Measurements from ENCODE around the gene EFNA4. TPM values are rescaled to one million over a fixed set of nuclear protein-coding genes. Genes with fewer than 3 reads are reported as not detected.

Gene EFNA4
- total and polyA plus RNA-seq, 9 of the 15 experiments (the other 6 are each of a cell fraction or from before 2014, with no cell fraction given), result 0.68 to 7.4 (median 6.1) TPM

DNA sequence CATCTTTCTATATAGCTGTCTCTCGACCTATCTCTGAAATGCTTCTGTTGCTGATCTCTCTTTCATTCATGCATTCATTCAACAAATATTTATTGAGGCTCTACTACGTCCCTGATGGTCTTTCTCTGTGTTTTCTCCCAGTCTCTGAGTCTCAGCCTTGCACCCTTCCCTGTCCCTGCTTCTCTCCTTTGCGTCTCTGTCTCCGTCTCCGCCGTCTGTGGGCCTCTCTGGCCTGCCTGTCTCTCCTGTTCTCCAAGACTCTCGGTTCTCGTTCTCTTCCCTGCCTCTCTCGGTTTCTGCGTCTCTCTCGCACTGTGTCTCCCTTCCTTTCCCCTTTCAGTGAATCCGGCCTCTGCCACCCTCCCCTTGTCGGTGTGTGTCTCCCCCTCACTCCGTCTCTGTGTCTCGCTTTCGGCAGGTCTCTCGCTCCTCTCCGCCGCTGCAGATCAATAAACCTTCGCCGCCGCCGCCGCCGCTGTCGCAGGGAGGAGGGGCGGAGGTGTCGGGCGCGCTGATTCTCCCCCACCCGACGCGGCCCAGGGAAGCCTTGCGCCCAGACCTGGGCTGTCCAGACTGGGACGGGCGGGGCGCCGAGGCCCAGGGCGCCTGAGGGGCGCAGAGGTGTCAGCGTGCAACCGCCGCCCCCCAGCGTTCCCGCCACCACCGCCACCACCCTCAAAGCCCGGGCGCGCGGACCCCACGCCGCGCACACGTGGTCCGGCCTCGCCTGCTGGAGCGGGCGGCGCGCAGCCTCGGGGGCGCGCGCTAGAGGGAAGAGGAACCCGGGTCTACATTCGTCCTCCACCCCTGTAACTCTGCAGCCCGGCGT, 18.1 kb downstream of the EFNA4 start:
- WGBS (ENCODE audit: insufficient coverage, low coverage, missing lambda C conversion rate), result 24% methylated on average over 26 of the region's 68 CpGs
- H4K20me1 ChIP-seq (replicated peaks; ENCODE audit: control insufficient read depth, insufficient read depth, low read length), result peaks cover 26% of the 10 kb centered on the region
- in situ Hi-C loops (cut with MboI), result no loop called here
- peak overlapping the region; percentile 39 for H3K4me2 ChIP-seq (ENCODE audit: insufficient read depth, low read length)
- DNase-seq (ENCODE audit: extremely low read depth in 1 of 4, low spot score in 3 of 4) (peak in 1 of 4 experiments; percentile 34), ATAC-seq (no peak), FAIRE-seq (peak; percentile 42)
- ChIA-PET CTCF (ENCODE audit: low intra/inter-chr PET ratio) (interaction anchor here (9.0 kb wide), 1 partner anchor 19 kb away, joined by 153 read pairs; the partner anchor contains the start of gene EFNA4), POLR2A (interaction anchor here (0.7 to 1.0 kb wide), 2 partner anchors 17 to 108 kb away, joined by 3 read pairs; no protein-coding TSS in a partner anchor)
- H3K4me3 ChIP-seq, result no peak overlapping the region
- intact Hi-C loops (cut with micrococcal nuclease), result loop anchor here (5.0 kb wide), 2 partner anchors 34 to 119 kb away; partner anchors contain the start of gene PYGO2
- no TSS peak for BruUV-seq (replicated peaks)
- H3K9ac ChIP-seq (ENCODE audit: insufficient read depth in 1 of 2, low read depth in 2 of 2, low read length in 2 of 2), result peak overlapping the region; percentile 8 to 81; a peak in 3 of 4 replicates
- peak overlapping the region; percentile 66 for H2AFZ ChIP-seq (ENCODE audit: low read depth, low read length)
- peaks cover 3 to 8% of the 10 kb centered on the region in 2 experiments; a peak in 2 of 5 replicates for H3K27me3 ChIP-seq (ENCODE audit: control insufficient read depth in 2 of 2, insufficient read depth in 2 of 2, low read length in 2 of 2)
- H3K79me2 ChIP-seq (ENCODE audit: control insufficient read depth, insufficient read depth, low read length), result peaks cover 7% of the 10 kb centered on the region; the same call in 2 of the 3 replicates
- peaks cover 6% of the 10 kb centered on the region for H3K9me1 ChIP-seq (ENCODE audit: control insufficient read depth, insufficient read depth, low read length)
- H3K4me1 ChIP-seq (replicated peaks in 1 of 2; ENCODE audit: control insufficient read depth in 2 of 2, insufficient read depth in 2 of 2, low read length in 2 of 2), result peaks cover 47 to 91% of the 10 kb centered on the region in 2 experiments
- no peaks in the 10 kb centered on the region for H3K9me3 ChIP-seq (replicated peaks; ENCODE audit: control insufficient read depth, insufficient read depth, low read depth, low read length)
- H3K36me3 ChIP-seq (ENCODE audit: control insufficient read depth, insufficient read depth, low read length), result peaks cover 5% of the 10 kb centered on the region; the same call in 1 of the 3 replicates
- no peak overlapping the region for H3K27ac ChIP-seq (ENCODE audit: extremely low read depth, low read depth, low read length)
- TF ChIP-seq HDGF (IDR thresholded peaks at IDR 0.05), result 0 out of 2 replicates have a peak, but pooled peaks have one; percentile 64
- TF ChIP-seq POLR3G (IDR thresholded peaks at IDR 0.05; ENCODE audit: extremely low read depth, insufficient read length, insufficient replicate concordance), result no peak
- TF ChIP-seq, protein P1, sequence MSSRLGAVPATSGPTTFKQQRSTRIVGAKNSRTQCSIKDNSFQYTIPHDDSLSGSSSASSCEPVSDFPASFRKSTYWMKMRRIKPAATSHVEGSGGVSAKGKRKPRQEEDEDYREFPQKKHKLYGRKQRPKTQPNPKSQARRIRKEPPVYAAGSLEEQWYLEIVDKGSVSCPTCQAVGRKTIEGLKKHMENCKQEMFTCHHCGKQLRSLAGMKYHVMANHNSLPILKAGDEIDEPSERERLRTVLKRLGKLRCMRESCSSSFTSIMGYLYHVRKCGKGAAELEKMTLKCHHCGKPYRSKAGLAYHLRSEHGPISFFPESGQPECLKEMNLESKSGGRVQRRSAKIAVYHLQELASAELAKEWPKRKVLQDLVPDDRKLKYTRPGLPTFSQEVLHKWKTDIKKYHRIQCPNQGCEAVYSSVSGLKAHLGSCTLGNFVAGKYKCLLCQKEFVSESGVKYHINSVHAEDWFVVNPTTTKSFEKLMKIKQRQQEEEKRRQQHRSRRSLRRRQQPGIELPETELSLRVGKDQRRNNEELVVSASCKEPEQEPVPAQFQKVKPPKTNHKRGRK (tag; IDR thresholded peaks at IDR 0.05), result 0 out of 2 replicates have a peak, but pooled peaks have one; percentile 10
- peak; percentile 65 for TF ChIP-seq ARHGAP35 (IDR thresholded peaks at IDR 0.05; ENCODE audit: partially characterized antibody)
- no peak for TF ChIP-seq TCF7 (IDR thresholded peaks at IDR 0.05; ENCODE audit: borderline replicate concordance)
- TF ChIP-seq, protein P2, sequence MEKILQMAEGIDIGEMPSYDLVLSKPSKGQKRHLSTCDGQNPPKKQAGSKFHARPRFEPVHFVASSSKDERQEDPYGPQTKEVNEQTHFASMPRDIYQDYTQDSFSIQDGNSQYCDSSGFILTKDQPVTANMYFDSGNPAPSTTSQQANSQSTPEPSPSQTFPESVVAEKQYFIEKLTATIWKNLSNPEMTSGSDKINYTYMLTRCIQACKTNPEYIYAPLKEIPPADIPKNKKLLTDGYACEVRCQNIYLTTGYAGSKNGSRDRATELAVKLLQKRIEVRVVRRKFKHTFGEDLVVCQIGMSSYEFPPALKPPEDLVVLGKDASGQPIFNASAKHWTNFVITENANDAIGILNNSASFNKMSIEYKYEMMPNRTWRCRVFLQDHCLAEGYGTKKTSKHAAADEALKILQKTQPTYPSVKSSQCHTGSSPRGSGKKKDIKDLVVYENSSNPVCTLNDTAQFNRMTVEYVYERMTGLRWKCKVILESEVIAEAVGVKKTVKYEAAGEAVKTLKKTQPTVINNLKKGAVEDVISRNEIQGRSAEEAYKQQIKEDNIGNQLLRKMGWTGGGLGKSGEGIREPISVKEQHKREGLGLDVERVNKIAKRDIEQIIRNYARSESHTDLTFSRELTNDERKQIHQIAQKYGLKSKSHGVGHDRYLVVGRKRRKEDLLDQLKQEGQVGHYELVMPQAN (IDR thresholded peaks at IDR 0.05; ENCODE audit: borderline replicate concordance), result peak; percentile 36; the same call in 1 of the 2 replicates
- TF ChIP-seq BCOR (IDR thresholded peaks at IDR 0.05), result peak; percentile 74; the same call in 1 of the 2 replicates
- peak; percentile 89; the same call in 1 of the 2 replicates for TF ChIP-seq EZH2 (IDR thresholded peaks at IDR 0.05; ENCODE audit: borderline replicate concordance, low read depth, low read length)
- TF ChIP-seq ZNF217 (CRISPR knock-in tag; IDR thresholded peaks at IDR 0.05), result no peak
- TF ChIP-seq ZNF696 (CRISPR knock-in tag; conservative IDR thresholded peaks at IDR 0.05), result no peak
- TF ChIP-seq, protein P3, sequence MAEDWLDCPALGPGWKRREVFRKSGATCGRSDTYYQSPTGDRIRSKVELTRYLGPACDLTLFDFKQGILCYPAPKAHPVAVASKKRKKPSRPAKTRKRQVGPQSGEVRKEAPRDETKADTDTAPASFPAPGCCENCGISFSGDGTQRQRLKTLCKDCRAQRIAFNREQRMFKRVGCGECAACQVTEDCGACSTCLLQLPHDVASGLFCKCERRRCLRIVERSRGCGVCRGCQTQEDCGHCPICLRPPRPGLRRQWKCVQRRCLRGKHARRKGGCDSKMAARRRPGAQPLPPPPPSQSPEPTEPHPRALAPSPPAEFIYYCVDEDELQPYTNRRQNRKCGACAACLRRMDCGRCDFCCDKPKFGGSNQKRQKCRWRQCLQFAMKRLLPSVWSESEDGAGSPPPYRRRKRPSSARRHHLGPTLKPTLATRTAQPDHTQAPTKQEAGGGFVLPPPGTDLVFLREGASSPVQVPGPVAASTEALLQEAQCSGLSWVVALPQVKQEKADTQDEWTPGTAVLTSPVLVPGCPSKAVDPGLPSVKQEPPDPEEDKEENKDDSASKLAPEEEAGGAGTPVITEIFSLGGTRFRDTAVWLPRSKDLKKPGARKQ (CRISPR knock-in tag; IDR thresholded peaks at IDR 0.05), result no peak
- TF ChIP-seq, protein P4, sequence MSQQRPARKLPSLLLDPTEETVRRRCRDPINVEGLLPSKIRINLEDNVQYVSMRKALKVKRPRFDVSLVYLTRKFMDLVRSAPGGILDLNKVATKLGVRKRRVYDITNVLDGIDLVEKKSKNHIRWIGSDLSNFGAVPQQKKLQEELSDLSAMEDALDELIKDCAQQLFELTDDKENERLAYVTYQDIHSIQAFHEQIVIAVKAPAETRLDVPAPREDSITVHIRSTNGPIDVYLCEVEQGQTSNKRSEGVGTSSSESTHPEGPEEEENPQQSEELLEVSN (IDR thresholded peaks at IDR 0.05; ENCODE audit: borderline replicate concordance in 1 of 2, extremely low read depth in 1 of 2, insufficient read depth in 1 of 2, insufficient read length in 1 of 2, low read depth in 1 of 2, low read length in 1 of 2, poor library complexity in 1 of 2, severe bottlenecking in 1 of 2), result peak; percentile 67 to 92
- no peak for TF ChIP-seq SMARCB1 (IDR thresholded peaks at IDR 0.05; ENCODE audit: insufficient read length, low read depth)

Data from K562 (cell line).